Measurements from ENCODE around the gene SUMO4. TPM values are rescaled to one million over a fixed set of nuclear protein-coding genes. Genes with fewer than 3 reads are reported as not detected.

Gene SUMO4
- total and polyA plus RNA-seq, 3 donors from 2014 or later: 4.6 to 6.3 TPM; not detected in 1

DNA sequence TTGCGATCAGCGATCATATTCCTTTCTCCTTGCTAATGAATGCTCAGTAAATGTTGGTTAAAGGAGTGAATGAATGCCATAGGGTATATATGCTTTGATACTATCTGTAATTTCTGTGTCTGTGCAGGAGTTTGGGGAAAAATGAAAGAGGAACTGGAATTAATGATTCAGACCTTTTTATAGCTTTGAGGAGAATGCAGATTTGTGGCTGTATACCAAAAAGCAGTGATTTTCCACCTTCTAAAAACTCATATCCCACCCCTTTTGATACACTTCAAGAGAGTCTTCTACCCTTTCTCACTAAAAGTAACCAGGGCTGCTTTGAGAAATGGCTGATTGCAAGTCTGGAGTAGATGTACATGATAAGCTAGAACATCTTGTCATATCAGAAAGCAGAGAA is 26.6 kb upstream of the SUMO4 start:
- 91 to 94% methylated on average over 2 of the region's 2 CpGs for WGBS, 2 donors
- Histone ChIP-seq H3K36me3 (ENCODE audit: low read depth, missing control alignments) (no peaks in the 10 kb centered on the region), H3K4me3 (no peak overlapping the region), H3K4me1 (no peaks in the 10 kb centered on the region), H3K9me3 (no peaks in the 10 kb centered on the region), H3K27ac (no peak overlapping the region), H3K27me3 (no peaks in the 10 kb centered on the region)
- intact Hi-C loops (cut with DNase I; ENCODE audit: low total_unique reads): no loop called here
- DNase-seq: no peak
- TF ChIP-seq, protein P1, sequence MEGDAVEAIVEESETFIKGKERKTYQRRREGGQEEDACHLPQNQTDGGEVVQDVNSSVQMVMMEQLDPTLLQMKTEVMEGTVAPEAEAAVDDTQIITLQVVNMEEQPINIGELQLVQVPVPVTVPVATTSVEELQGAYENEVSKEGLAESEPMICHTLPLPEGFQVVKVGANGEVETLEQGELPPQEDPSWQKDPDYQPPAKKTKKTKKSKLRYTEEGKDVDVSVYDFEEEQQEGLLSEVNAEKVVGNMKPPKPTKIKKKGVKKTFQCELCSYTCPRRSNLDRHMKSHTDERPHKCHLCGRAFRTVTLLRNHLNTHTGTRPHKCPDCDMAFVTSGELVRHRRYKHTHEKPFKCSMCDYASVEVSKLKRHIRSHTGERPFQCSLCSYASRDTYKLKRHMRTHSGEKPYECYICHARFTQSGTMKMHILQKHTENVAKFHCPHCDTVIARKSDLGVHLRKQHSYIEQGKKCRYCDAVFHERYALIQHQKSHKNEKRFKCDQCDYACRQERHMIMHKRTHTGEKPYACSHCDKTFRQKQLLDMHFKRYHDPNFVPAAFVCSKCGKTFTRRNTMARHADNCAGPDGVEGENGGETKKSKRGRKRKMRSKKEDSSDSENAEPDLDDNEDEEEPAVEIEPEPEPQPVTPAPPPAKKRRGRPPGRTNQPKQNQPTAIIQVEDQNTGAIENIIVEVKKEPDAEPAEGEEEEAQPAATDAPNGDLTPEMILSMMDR (IDR thresholded peaks at IDR 0.05): no peak
- no peak for TF ChIP-seq POLR2A (IDR thresholded peaks at IDR 0.05)

DNA sequence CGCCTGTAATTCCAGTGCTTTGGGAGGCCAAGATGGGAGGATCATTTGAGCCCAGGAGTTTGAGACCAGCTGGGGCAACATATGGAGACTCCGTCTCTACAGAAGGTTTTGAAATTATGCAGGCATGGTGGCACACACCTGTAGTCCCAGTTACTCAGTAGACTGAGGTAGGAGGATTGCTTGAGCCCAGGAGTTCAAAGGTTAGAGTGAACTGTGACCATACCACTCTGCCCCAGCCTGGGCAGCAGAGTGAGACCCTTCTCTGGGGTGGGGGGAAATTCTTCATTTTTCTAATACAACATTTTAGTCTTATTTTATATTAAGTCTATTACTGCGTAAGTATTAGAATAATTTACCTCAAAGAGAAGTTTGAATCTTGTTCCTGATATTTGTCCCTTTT is 20.1 kb upstream of the SUMO4 start:
- Histone ChIP-seq H3K4me1 (no peaks in the 10 kb centered on the region), H3K27ac (no peak overlapping the region), H3K36me3 (ENCODE audit: low read depth, missing control alignments) (no peaks in the 10 kb centered on the region), H3K9me3 (no peaks in the 10 kb centered on the region), H3K4me3 (no peak overlapping the region), H3K27me3 (no peaks in the 10 kb centered on the region)
- intact Hi-C loops (cut with DNase I; ENCODE audit: low total_unique reads): no loop called here
- no peak for DNase-seq
- 94 to 97% methylated on average over 3 of the region's 3 CpGs for WGBS, 2 donors
- TF ChIP-seq POLR2A (IDR thresholded peaks at IDR 0.05): no peak
- TF ChIP-seq, protein P1 (IDR thresholded peaks at IDR 0.05): no peak

- Histone ChIP-seq H3K36me3 (ENCODE audit: low read depth, missing control alignments) (no peaks in the 10 kb centered on the region), H3K27me3 (no peaks in the 10 kb centered on the region), H3K27ac (no peak overlapping the region), H3K4me1 (no peaks in the 10 kb centered on the region), H3K4me3 (no peak overlapping the region), H3K9me3 (no peaks in the 10 kb centered on the region)
- TF ChIP-seq, protein P1 (IDR thresholded peaks at IDR 0.05): no peak
- TF ChIP-seq POLR2A (IDR thresholded peaks at IDR 0.05): no peak
- intact Hi-C loops (cut with DNase I; ENCODE audit: low total_unique reads): no loop called here
- no peak for DNase-seq
These were observed 19.5 kb upstream of the SUMO4 start for GRCh38 chr6:149380523-149380922.

DNA sequence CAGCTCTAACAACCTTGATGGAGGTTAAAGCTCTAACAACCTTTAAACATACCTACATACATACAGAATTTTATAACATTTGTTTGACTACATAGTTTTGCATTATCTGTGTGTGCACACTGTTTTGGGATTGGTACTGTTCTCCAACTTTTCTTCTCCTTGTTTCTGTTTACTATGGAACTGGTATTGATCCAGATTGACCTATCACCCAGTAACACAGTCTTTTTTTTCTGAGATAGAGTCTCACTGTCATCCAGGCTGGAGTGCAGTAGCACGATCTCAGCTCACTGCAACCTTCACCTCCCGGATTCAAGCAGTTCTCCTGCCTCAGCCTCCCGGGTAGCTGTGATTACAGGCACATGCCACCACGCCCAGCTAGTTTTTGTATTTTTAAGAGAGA is 16.7 kb upstream of the SUMO4 start:
- no peak for DNase-seq
- H3K4me3 ChIP-seq: no peak overlapping the region
- intact Hi-C loops (cut with DNase I; ENCODE audit: low total_unique reads): no loop called here
- 90 to 100% methylated on average over 4 of the region's 4 CpGs for WGBS, 2 donors
- no peaks in the 10 kb centered on the region for H3K9me3 ChIP-seq
- H3K27me3 ChIP-seq: no peaks in the 10 kb centered on the region
- H3K4me1 ChIP-seq: no peaks in the 10 kb centered on the region
- no peak overlapping the region for H3K27ac ChIP-seq
- no peak for TF ChIP-seq POLR2A (IDR thresholded peaks at IDR 0.05)
- no peaks in the 10 kb centered on the region for H3K36me3 ChIP-seq (ENCODE audit: low read depth, missing control alignments)

GRCh38 chr6:149384464-149384863 is 15.6 kb upstream of the SUMO4 start:
- intact Hi-C loops (cut with DNase I; ENCODE audit: low total_unique reads): no loop called here
- no peak for TF ChIP-seq POLR2A (IDR thresholded peaks at IDR 0.05)
- TF ChIP-seq, protein P1 (IDR thresholded peaks at IDR 0.05): no peak
- no peak for DNase-seq
- Histone ChIP-seq H3K4me1 (no peaks in the 10 kb centered on the region), H3K27me3 (no peaks in the 10 kb centered on the region), H3K36me3 (ENCODE audit: low read depth, missing control alignments) (no peaks in the 10 kb centered on the region), H3K4me3 (no peak overlapping the region), H3K9me3 (no peaks in the 10 kb centered on the region), H3K27ac (no peak overlapping the region)

Data from testis (tissue), 3 donors.